Keratinocyte (primary cell): ENCODE data around the gene CIRBP. TPM values are rescaled to one million over a fixed set of nuclear protein-coding genes. Genes with fewer than 3 reads are reported as not detected.

Experiments
- DNase-seq: peaks from one replicate; pipeline ENCODE4 v3.0.0-alpha.2; 2011; ENCODE audit warnings: low read depth, missing footprints, low spot score
- FAIRE-seq: peaks from 2 replicates; lab custom pipeline; 2011; peaks lifted over from hg19 to GRCh38; lab: Jason Lieb, UNC
- H2AFZ ChIP-seq: 2 replicates; pipeline ENCODE4 v1.6.0; 2012; ENCODE audit warnings: low read length, control low read depth, inconsistent platforms; ENCODE audit not compliant: control insufficient read depth
- H3K27ac ChIP-seq: 2 replicates; pipeline ENCODE4 v1.5.1; 2011; ENCODE audit warnings: low read length; ENCODE audit not compliant: control insufficient read depth, insufficient read depth
- H3K27me3 ChIP-seq: 3 replicates; pipeline ENCODE4 v1.6.0; 2011; ENCODE audit warnings: low read length; ENCODE audit not compliant: control insufficient read depth, insufficient read depth; ENCODE audit errors: extremely low read depth
- H3K36me3 ChIP-seq, 2 experiments: 2 replicates in 1 of 2; 3 replicates in 1 of 2; pipeline ENCODE4 v1.5.1; 2011; ENCODE audit warnings: low read length in 2 of 2, mild to moderate bottlenecking in 1 of 2; ENCODE audit not compliant: control insufficient read depth in 2 of 2, insufficient read depth in 2 of 2; ENCODE audit errors: extremely low read depth in 1 of 2
- H3K4me1 ChIP-seq: 3 replicates; pipeline ENCODE4 v1.5.1; 2011; ENCODE audit warnings: low read length; ENCODE audit not compliant: control insufficient read depth, insufficient read depth; ENCODE audit errors: extremely low read depth
- H3K4me2 ChIP-seq: 3 replicates; pipeline ENCODE4 v1.6.0; 2011; ENCODE audit warnings: low read depth, low read length; ENCODE audit not compliant: control insufficient read depth, insufficient read depth; ENCODE audit errors: extremely low read depth
- H3K4me3 ChIP-seq, 3 experiments: fragments of 200-600 bp in 1 of 3; sonication (generic) in 1 of 3; 2 replicates in 2 of 3; 3 replicates in 1 of 3; pipeline ENCODE4 v1.5.1; 2011 to 2016; ENCODE audit warnings: low read length in 3 of 3, mild to moderate bottlenecking in 3 of 3, control low read depth in 2 of 3, inconsistent platforms in 1 of 3, low read depth in 1 of 3, mixed read lengths in 1 of 3, mixed run types in 1 of 3, moderate library complexity in 1 of 3; ENCODE audit not compliant: control insufficient read depth in 2 of 3, insufficient read depth in 2 of 3; ENCODE audit errors: extremely low read depth in 1 of 3
- H3K79me2 ChIP-seq: 2 replicates; pipeline ENCODE4 v1.6.0; 2012; ENCODE audit warnings: low read length; ENCODE audit not compliant: control insufficient read depth, insufficient read depth
- H3K9ac ChIP-seq: 3 replicates; pipeline ENCODE4 v1.6.0; 2011; ENCODE audit warnings: low read length; ENCODE audit not compliant: control insufficient read depth, insufficient read depth; ENCODE audit errors: extremely low read depth
- H3K9me1 ChIP-seq: 3 replicates; pipeline ENCODE4 v1.6.0; 2011; ENCODE audit warnings: low read length; ENCODE audit not compliant: control insufficient read depth, insufficient read depth; ENCODE audit errors: extremely low read depth
- H3K9me3 ChIP-seq: 2 replicates; pipeline ENCODE4 v1.5.1; 2012; ENCODE audit warnings: low read depth, low read length; ENCODE audit not compliant: control insufficient read depth
- H4K20me1 ChIP-seq: 3 replicates; pipeline ENCODE4 v1.6.0; 2011; ENCODE audit warnings: low read length; ENCODE audit not compliant: control insufficient read depth, insufficient read depth; ENCODE audit errors: extremely low read depth
- EZH2 ChIP-seq: IDR thresholded peaks from one replicate; pipeline ENCODE4 v1.6.1; 2012; ENCODE audit warnings: inconsistent platforms, mild to moderate bottlenecking, low read length, moderate library complexity
- dilution Hi-C: fragments of 300-500 bp; cut with MboI; formaldehyde crosslinking; loops from one replicate; pipeline ENCODE4 v1.7.0; 2020; ENCODE audit warnings: low sequenced_read_pairs; ENCODE audit not compliant: extremely low pct_ligation_motif_present
- polyA plus RNA-seq, 5 experiments: library from polyadenylated mRNA; depleted of rRNA in 3 of 5; stranded (reverse) in 3 of 5; stranded (forward) in 1 of 5; unstranded in 1 of 5; fragments of >200 nt; gene quantifications; 1 replicate in 1 of 5; 2 replicates in 3 of 5; 3 replicates in 1 of 5; pipeline versions ENCODE4 v1.2.1 to v1.2.3, GENCODE V29; 2011 to 2012; ENCODE audit warnings: missing spikeins in 2 of 5, low read depth in 1 of 5, low replicate concordance in 1 of 5
- TF ChIP-seq, protein P1 (sequence below), 3 experiments: IDR thresholded peaks in 1 of 3; conservative IDR thresholded peaks in 1 of 3; optimal IDR thresholded peaks in 1 of 3; 2 replicates in 2 of 3; 3 replicates in 1 of 3; pipeline versions ENCODE3 to v1.5.1; 2011; ENCODE audit warnings: low read length in 3 of 3, mild to moderate bottlenecking in 3 of 3, moderate library complexity in 2 of 3, control low read depth in 1 of 3, inconsistent platforms in 1 of 3; ENCODE audit not compliant: insufficient read depth in 2 of 3; ENCODE audit errors: extremely low read depth in 1 of 3

Gene CIRBP
- polyA plus RNA-seq, 1 donor (not counting 4 experiments of a cell fraction or from before 2014, with no cell fraction given), result 113 TPM

DNA sequence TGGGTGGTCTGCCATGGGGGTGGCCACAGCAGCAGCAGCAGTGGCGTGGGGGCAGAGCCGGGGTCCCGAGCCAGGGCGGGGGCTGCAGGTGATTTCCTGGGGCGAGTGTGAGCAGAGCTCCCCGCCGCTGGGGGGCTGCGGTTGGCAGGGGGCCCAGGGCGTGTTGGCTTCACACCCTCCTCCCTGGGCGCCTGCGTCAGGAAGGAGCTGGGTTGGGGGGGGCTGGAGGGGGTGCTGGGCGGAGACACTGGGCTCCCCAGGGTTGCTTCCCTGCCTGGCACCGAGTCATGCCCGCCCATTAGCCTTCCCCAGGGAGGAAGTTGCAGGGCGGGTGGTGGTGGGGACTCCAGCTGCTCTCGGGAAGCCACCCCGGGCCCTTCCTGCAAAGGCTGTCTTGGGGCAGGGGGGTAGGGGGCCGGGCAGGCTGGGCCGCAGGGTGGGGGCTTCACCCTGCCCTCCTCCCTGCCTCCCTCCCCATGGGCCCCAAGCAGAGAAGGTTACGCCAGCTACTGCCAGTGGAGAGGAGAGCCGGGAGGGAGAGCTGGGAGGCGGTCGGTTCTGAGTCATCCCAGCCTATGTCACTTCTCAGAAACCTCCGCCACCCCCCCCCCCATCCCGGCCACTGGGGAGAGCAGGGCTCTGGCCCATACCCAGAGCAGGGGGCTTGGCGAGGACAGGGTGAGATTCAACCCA is 16.2 kb upstream of the CIRBP start:
- H3K4me2 ChIP-seq, result peak overlapping the region; percentile 73
- peak overlapping the region; percentile 71 for H3K27ac ChIP-seq
- no peaks in the 10 kb centered on the region for H3K9me3 ChIP-seq
- peaks cover 14% of the 10 kb centered on the region for H4K20me1 ChIP-seq
- H3K79me2 ChIP-seq, result peaks cover 56% of the 10 kb centered on the region
- H3K4me1 ChIP-seq, result peaks cover 16% of the 10 kb centered on the region
- H2AFZ ChIP-seq, result no peak overlapping the region
- dilution Hi-C loops, result no loop called here
- no peaks in the 10 kb centered on the region for H3K9me1 ChIP-seq
- H3K9ac ChIP-seq, result peak overlapping the region; percentile 83
- H3K36me3 ChIP-seq, result peaks cover 25 to 42% of the 10 kb centered on the region in 2 experiments
- TF ChIP-seq EZH2, result no peak
- TF ChIP-seq, protein P1, sequence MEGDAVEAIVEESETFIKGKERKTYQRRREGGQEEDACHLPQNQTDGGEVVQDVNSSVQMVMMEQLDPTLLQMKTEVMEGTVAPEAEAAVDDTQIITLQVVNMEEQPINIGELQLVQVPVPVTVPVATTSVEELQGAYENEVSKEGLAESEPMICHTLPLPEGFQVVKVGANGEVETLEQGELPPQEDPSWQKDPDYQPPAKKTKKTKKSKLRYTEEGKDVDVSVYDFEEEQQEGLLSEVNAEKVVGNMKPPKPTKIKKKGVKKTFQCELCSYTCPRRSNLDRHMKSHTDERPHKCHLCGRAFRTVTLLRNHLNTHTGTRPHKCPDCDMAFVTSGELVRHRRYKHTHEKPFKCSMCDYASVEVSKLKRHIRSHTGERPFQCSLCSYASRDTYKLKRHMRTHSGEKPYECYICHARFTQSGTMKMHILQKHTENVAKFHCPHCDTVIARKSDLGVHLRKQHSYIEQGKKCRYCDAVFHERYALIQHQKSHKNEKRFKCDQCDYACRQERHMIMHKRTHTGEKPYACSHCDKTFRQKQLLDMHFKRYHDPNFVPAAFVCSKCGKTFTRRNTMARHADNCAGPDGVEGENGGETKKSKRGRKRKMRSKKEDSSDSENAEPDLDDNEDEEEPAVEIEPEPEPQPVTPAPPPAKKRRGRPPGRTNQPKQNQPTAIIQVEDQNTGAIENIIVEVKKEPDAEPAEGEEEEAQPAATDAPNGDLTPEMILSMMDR (optimal IDR thresholded peaks at IDR 0.05 in 1 of 3, IDR thresholded peaks at IDR 0.05 in 1 of 3, conservative IDR thresholded peaks at IDR 0.05 in 1 of 3; ENCODE audit: extremely low read depth in 1 of 3, insufficient read depth in 2 of 3, low read length in 3 of 3), result peak in 1 of 3 experiments; percentile 22
- DNase-seq, result no peak
- peak overlapping the region; percentile 83 to 87 (median 85) for H3K4me3 ChIP-seq
- H3K27me3 ChIP-seq, result no peaks in the 10 kb centered on the region
- peak; percentile 29 for FAIRE-seq

DNA sequence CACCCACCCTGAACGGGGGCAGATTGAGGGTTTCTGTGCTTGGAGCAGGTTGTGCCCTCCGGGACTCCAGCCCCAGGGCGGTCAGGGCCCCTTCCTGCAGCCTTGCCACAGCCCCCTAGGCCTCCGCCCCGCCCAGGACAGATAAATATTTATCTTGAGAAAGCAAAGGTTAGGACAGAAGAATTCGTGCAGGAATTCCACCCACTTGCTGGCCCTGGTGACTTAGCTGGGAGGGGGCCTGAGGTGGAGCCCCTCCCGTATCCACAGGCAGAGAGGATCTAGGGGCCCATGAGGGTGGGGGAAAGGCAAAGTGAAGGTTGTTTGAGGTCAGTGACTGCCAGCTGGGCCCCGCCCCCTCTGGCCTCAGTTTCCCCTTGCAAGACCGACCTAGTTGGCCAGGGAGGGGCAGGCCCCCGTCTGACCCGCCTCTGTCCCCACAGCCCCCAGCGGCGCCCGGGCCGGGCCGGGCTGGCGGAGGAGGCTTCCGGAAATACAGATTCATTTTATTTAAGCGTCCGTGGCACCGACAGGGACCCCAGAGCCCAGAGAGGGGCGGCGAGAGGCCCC is 15.5 kb upstream of the CIRBP start:
- Histone ChIP-seq H3K27me3 (no peaks in the 10 kb centered on the region), H3K4me2 (peak overlapping the region; percentile 73), H3K9me1 (no peaks in the 10 kb centered on the region), H3K4me3 (peak overlapping the region; percentile 51 to 87 (median 57)), H3K4me1 (peaks cover 22% of the 10 kb centered on the region), H3K9me3 (no peaks in the 10 kb centered on the region), H4K20me1 (peaks cover 14% of the 10 kb centered on the region), H3K36me3 (peaks cover 28 to 48% of the 10 kb centered on the region in 2 experiments), H3K9ac (peak overlapping the region; percentile 64), H3K27ac (peak overlapping the region; percentile 71), H2AFZ (no peak overlapping the region), H3K79me2 (peaks cover 56% of the 10 kb centered on the region)
- no peak for DNase-seq
- FAIRE-seq, result no peak
- dilution Hi-C loops, result no loop called here
- TF ChIP-seq, protein P1 (optimal IDR thresholded peaks at IDR 0.05 in 1 of 3, IDR thresholded peaks at IDR 0.05 in 1 of 3, conservative IDR thresholded peaks at IDR 0.05 in 1 of 3; ENCODE audit: extremely low read depth in 1 of 3, insufficient read depth in 2 of 3, low read length in 3 of 3), result no peak
- TF ChIP-seq EZH2, result no peak
